Ishikawa (cell line): ENCODE measurements around the gene NR2F1-AS1.

Source experiments
- CEBPB ChIP-seq: IDR thresholded peaks from 2 replicates; pipeline ENCODE4 v1.6.1; 2012
- RAD21 ChIP-seq: IDR thresholded peaks from 2 replicates; pipeline ENCODE4 v1.6.1; 2012; ENCODE audit warnings: low read depth
- TCF12 ChIP-seq: IDR thresholded peaks from 2 replicates; pipeline ENCODE4 v1.6.1; 2012; ENCODE audit warnings: low read depth
- TF ChIP-seq, protein P1 (sequence below): IDR thresholded peaks from 2 replicates; pipeline ENCODE4 v1.6.1; 2012

GRCh38 chr5:93611976-93612854, 31.2 kb upstream of the NR2F1-AS1 start:
- TF ChIP-seq RAD21 (no peak), CEBPB (no peak), TCF12 (peak; percentile 16; the same call in 1 of the 2 replicates)
- TF ChIP-seq, protein P1, sequence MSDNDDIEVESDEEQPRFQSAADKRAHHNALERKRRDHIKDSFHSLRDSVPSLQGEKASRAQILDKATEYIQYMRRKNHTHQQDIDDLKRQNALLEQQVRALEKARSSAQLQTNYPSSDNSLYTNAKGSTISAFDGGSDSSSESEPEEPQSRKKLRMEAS, result 0 out of 2 replicates have a peak, but pooled peaks have one; percentile 16
